Caco-2 (cell line): ENCODE measurements around the gene KRCC1. TPM values are rescaled to one million over a fixed set of nuclear protein-coding genes. Genes with fewer than 3 reads are reported as not detected.

ENCODE experiments used
- BruUV-seq: library from RNA; stranded (reverse); fragments of 400-500 nt; replicated peaks from 2 replicates; lab custom pipeline; 2021; lab: Mats Ljungman, UMichigan
- CTCF ChIA-PET: fragments of 300-600 bp; sonication (Branson Sonifier 250); formaldehyde crosslinking; loops from one replicate; lab custom pipeline; 2022; ENCODE audit warnings: antibody characterized with exemption; lab: Charles Lee
- POLR2A ChIA-PET: fragments of 300-600 bp; sonication (Branson Sonifier 250); formaldehyde crosslinking; loops from one replicate; lab custom pipeline; 2022; ENCODE audit warnings: antibody characterized with exemption; lab: Charles Lee
- DNase-seq, 2 experiments: peaks; one replicate each; pipeline versions ENCODE4 v3.0.0 to v3.0.0-alpha.2; 2020 to 2022
- H3K27me3 ChIP-seq: replicated peaks from 2 replicates; pipeline ENCODE4 v1.6.0; 2011; ENCODE audit warnings: low read length; ENCODE audit not compliant: control insufficient read depth, insufficient read depth
- H3K36me3 ChIP-seq: 2 replicates; pipeline ENCODE4 v1.5.1; 2011; ENCODE audit warnings: low read length; ENCODE audit not compliant: control insufficient read depth, insufficient read depth
- H3K4me1 ChIP-seq: fragments of 250-450 bp; sonication (Bioruptor Pico); 2 replicates; pipeline ENCODE4 v1.5.1; 2020; ENCODE audit warnings: mild to moderate bottlenecking
- H3K4me3 ChIP-seq: 2 replicates; pipeline ENCODE4 v1.5.1; 2011; ENCODE audit warnings: low read depth, mild to moderate bottlenecking, control low read depth, low read length
- H3K9me3 ChIP-seq: fragments of 250-450 bp; sonication (Bioruptor Pico); 2 replicates; pipeline ENCODE4 v1.5.1; 2020; ENCODE audit warnings: mild to moderate bottlenecking, moderate library complexity
- H3K27ac Mint-ChIP-seq: one replicate; pipeline ENCODE4 v1.8.0; 2022; ENCODE audit warnings: mixed read lengths; ENCODE audit not compliant: unreplicated experiment
- H3K27me3 Mint-ChIP-seq: one replicate; pipeline ENCODE4 v1.8.0; 2022; ENCODE audit warnings: mixed read lengths; ENCODE audit not compliant: insufficient read depth, unreplicated experiment
- H3K36me3 Mint-ChIP-seq: one replicate; pipeline ENCODE4 v1.8.0; 2022; ENCODE audit warnings: mild to moderate bottlenecking, mixed read lengths; ENCODE audit not compliant: insufficient read depth, unreplicated experiment
- H3K4me1 Mint-ChIP-seq: one replicate; pipeline ENCODE4 v1.8.0; 2022; ENCODE audit warnings: low read depth, mixed read lengths; ENCODE audit not compliant: unreplicated experiment
- H3K4me3 Mint-ChIP-seq: one replicate; pipeline ENCODE4 v1.8.0; 2022; ENCODE audit warnings: mild to moderate bottlenecking, moderate library complexity, mixed read lengths; ENCODE audit not compliant: unreplicated experiment
- H3K9me3 Mint-ChIP-seq: one replicate; pipeline ENCODE4 v1.8.0; 2022; ENCODE audit warnings: mixed read lengths; ENCODE audit not compliant: unreplicated experiment
- CTCF ChIP-seq, 2 experiments: fragments of 200-600 bp in 1 of 2; IDR thresholded peaks; 1 replicate in 1 of 2; 2 replicates in 1 of 2; pipeline versions ENCODE4 v1.5.1 to v1.8.0; 2011 to 2022; ENCODE audit warnings: antibody characterized with exemption in 1 of 2, control low read depth in 1 of 2, inconsistent platforms in 1 of 2, low read depth in 1 of 2, low read length in 1 of 2, mild to moderate bottlenecking in 1 of 2, moderate library complexity in 1 of 2; ENCODE audit not compliant: insufficient read depth in 1 of 2, severe bottlenecking in 1 of 2, unreplicated experiment in 1 of 2
- intact Hi-C: fragments of 100-400 bp; cut with micrococcal nuclease; formaldehyde crosslinking; loops from one replicate; pipeline ENCODE4 v1.10.0; 2022; ENCODE audit not compliant: unreplicated experiment
- total RNA-seq: library from RNA; stranded (reverse); gene quantifications from 2 replicates; pipeline ENCODE4 v1.2.3, GENCODE V29; 2022

KRCC1 gene
- total RNA-seq, 1 experiment from 2014 or later = 7.6 TPM

- no peak for DNase-seq
- Mint-ChIP-seq H3K27me3 (peaks cover 3% of the 10 kb centered on the region), H3K4me3 (peak overlapping the region; percentile 83), H3K36me3 (peaks cover 19% of the 10 kb centered on the region), H3K4me1 (peaks cover 13% of the 10 kb centered on the region), H3K27ac (peak overlapping the region; percentile 99), H3K9me3 (no peaks in the 10 kb centered on the region)
- Histone ChIP-seq H3K36me3 (no peaks in the 10 kb centered on the region), H3K27me3 (no peaks in the 10 kb centered on the region), H3K4me1 (no peaks in the 10 kb centered on the region; the same call in 1 of the 2 replicates), H3K4me3 (peak overlapping the region; percentile 92), H3K9me3 (no peaks in the 10 kb centered on the region)
- intact Hi-C loops = loop anchor here (1.0 to 2.0 kb wide), 3 partner anchors 38 to 170 kb away; partner anchors contain the start of gene KRCC1
- BruUV-seq = TSS peak; percentile 53
- no peak for TF ChIP-seq CTCF (IDR thresholded peaks at IDR 0.05; ENCODE audit: insufficient read depth in 1 of 2, low read depth in 1 of 2, low read length in 1 of 2, severe bottlenecking in 1 of 2, unreplicated experiment in 1 of 2)
- POLR2A ChIA-PET = no interaction called here
- CTCF ChIA-PET = no interaction called here
These were observed 38.4 kb downstream of the KRCC1 start for GRCh38 chr2:88016960-88017779.

- Mint-ChIP-seq H3K9me3 (no peaks in the 10 kb centered on the region), H3K27me3 (peaks cover 3% of the 10 kb centered on the region), H3K4me1 (peaks cover 15% of the 10 kb centered on the region), H3K4me3 (peak within 1 kb of the TSS; percentile 83), H3K27ac (peak within 1 kb of the TSS; percentile 99), H3K36me3 (peaks cover 19% of the 10 kb centered on the region)
- no peaks in the 10 kb centered on the region for H3K9me3 ChIP-seq
- no peaks in the 10 kb centered on the region for H3K27me3 ChIP-seq
- peak within 1 kb of the TSS; percentile 92 for H3K4me3 ChIP-seq
- ChIA-PET CTCF (interaction anchor here (0.7 kb wide), 1 partner anchor 14 kb away, joined by 5 read pairs; no protein-coding TSS in a partner anchor), POLR2A (no interaction called here)
- intact Hi-C loops = loop anchor here (1.0 to 2.0 kb wide), 3 partner anchors 39 to 170 kb away; partner anchors contain the start of gene KRCC1
- H3K36me3 ChIP-seq = no peaks in the 10 kb centered on the region
- TSS peak; percentile 100 for BruUV-seq
- DNase-seq = peak; percentile 86 to 87
- TF ChIP-seq CTCF (IDR thresholded peaks at IDR 0.05; ENCODE audit: insufficient read depth in 1 of 2, low read depth in 1 of 2, low read length in 1 of 2, severe bottlenecking in 1 of 2, unreplicated experiment in 1 of 2) = no peak
- H3K4me1 ChIP-seq = no peaks in the 10 kb centered on the region; the same call in 1 of the 2 replicates
These were observed 39.3 kb downstream of the KRCC1 start, which contains the start of gene RNU2-63P for GRCh38 chr2:88016086-88016959. RNU2-63P (minus strand) TSS chr2:88016547.

GRCh38 chr2:88011011-88011410 lies 44.6 kb downstream of the KRCC1 start:
- Mint-ChIP-seq H3K9me3 (no peaks in the 10 kb centered on the region), H3K27ac (no peak overlapping the region), H3K36me3 (peaks cover 5% of the 10 kb centered on the region), H3K4me1 (peaks cover 6% of the 10 kb centered on the region), H3K4me3 (no peak overlapping the region), H3K27me3 (no peaks in the 10 kb centered on the region)
- CTCF ChIA-PET = interaction anchor here (1.5 kb wide), 1 partner anchor 49 kb away, joined by 4 read pairs; no protein-coding TSS in a partner anchor
- no peak for DNase-seq
- Histone ChIP-seq H3K27me3 (no peaks in the 10 kb centered on the region), H3K9me3 (no peaks in the 10 kb centered on the region), H3K4me1 (no peaks in the 10 kb centered on the region), H3K36me3 (no peaks in the 10 kb centered on the region), H3K4me3 (no peak overlapping the region)
- no peak for TF ChIP-seq CTCF (IDR thresholded peaks at IDR 0.05; ENCODE audit: insufficient read depth in 1 of 2, low read depth in 1 of 2, low read length in 1 of 2, severe bottlenecking in 1 of 2, unreplicated experiment in 1 of 2)
- POLR2A ChIA-PET = no interaction called here
- BruUV-seq = no TSS peak
- intact Hi-C loops = no loop called here
